Measurements from ENCODE around the gene ABCB11. TPM values are rescaled to one million over a fixed set of nuclear protein-coding genes. Genes with fewer than 3 reads are reported as not detected.

Gene ABCB11
- not detected for polyA plus RNA-seq (2012; ENCODE audit: insufficient read length, low read depth)

DNA sequence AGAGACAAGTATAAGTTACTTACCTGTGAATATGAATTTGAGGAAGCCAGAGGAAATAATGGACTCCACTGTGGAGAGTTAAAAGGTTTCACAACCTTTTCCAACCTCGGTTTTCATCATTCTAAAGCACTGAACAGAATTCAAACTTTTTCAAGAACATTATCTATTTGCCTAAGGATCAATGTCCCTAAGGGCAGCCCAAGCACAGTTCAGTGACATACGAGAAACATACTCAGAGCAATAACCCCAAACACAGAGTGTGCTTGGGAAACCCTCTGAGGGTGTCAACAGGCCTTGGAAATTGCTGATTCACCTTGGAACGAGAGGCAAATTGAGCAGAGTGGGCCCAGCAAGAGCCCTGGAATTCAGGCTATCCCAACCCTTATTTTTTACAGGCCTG, at the start of gene ABCB11:
TSS of gene ABCB11 (minus strand) at position 123 of the 400 bp plus-strand sequence. CDS start 13,199 bp downstream, outside the sequence.
- TF ChIP-seq TAF1 (IDR thresholded peaks at IDR 0.05; ENCODE audit: borderline replicate concordance, insufficient read depth, low read length) = no peak
- TF ChIP-seq FOXP2 (optimal IDR thresholded peaks at IDR 0.05; ENCODE audit: borderline replicate concordance, extremely low read depth, extremely low read length, insufficient read depth) = no peak
- TF ChIP-seq SIN3A (IDR thresholded peaks at IDR 0.05; ENCODE audit: borderline replicate concordance, insufficient read depth, low read length) = no peak
- TF ChIP-seq, protein P1, sequence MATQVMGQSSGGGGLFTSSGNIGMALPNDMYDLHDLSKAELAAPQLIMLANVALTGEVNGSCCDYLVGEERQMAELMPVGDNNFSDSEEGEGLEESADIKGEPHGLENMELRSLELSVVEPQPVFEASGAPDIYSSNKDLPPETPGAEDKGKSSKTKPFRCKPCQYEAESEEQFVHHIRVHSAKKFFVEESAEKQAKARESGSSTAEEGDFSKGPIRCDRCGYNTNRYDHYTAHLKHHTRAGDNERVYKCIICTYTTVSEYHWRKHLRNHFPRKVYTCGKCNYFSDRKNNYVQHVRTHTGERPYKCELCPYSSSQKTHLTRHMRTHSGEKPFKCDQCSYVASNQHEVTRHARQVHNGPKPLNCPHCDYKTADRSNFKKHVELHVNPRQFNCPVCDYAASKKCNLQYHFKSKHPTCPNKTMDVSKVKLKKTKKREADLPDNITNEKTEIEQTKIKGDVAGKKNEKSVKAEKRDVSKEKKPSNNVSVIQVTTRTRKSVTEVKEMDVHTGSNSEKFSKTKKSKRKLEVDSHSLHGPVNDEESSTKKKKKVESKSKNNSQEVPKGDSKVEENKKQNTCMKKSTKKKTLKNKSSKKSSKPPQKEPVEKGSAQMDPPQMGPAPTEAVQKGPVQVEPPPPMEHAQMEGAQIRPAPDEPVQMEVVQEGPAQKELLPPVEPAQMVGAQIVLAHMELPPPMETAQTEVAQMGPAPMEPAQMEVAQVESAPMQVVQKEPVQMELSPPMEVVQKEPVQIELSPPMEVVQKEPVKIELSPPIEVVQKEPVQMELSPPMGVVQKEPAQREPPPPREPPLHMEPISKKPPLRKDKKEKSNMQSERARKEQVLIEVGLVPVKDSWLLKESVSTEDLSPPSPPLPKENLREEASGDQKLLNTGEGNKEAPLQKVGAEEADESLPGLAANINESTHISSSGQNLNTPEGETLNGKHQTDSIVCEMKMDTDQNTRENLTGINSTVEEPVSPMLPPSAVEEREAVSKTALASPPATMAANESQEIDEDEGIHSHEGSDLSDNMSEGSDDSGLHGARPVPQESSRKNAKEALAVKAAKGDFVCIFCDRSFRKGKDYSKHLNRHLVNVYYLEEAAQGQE (IDR thresholded peaks at IDR 0.05; ENCODE audit: insufficient read depth in 1 of 2, low read depth in 2 of 2, low read length in 2 of 2) = no peak

DNA sequence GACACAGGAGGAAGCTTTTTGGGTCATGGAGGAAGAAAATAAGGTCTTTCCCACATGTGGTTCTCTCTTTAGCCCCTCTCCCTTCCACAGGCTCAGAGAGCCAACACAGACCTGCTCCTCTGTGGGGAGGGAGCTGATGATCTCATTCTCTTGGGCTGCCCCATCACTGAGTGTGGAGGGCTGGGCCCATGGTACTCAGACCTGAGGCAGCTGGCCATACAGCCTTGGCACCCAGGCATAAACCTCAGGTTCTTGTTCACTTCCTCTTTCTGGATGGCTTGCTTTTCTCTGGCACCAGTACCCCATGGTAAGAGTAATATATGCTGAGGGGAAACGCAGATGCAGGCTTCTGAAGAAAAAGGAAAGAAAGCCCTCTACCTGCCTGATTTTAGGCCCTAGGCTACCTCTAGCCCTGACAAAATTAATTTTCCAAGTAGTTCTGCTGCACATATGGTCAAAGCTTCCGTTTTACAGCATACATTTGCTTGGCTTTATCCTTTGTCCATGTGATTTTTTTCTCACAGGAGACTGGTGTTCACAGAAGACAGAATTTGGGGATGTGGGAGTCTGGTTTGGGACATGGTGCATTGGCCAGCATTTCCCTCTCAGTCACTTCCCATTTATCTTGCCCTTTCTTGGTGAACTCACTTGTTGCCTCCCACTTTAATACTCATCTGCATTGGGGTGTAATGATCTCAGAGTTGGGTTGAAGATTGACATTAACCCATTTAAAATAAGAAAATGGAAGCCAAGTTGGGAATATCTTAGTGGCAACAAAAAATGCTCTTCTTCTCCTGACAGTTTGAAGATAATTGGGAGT, 49.3 kb upstream of the ABCB11 start:
- TF ChIP-seq POLR2AphosphoS5 (IDR thresholded peaks at IDR 0.05; ENCODE audit: low read depth, low read length) (no peak), TAF1 (IDR thresholded peaks at IDR 0.05; ENCODE audit: borderline replicate concordance, insufficient read depth, low read length) (no peak), FOXP2 (optimal IDR thresholded peaks at IDR 0.05; ENCODE audit: borderline replicate concordance, extremely low read depth, extremely low read length, insufficient read depth) (no peak), SIN3A (IDR thresholded peaks at IDR 0.05; ENCODE audit: borderline replicate concordance, insufficient read depth, low read length) (no peak)
- TF ChIP-seq, protein P1 (IDR thresholded peaks at IDR 0.05; ENCODE audit: insufficient read depth in 1 of 2, low read depth in 2 of 2, low read length in 2 of 2) = no peak

DNA sequence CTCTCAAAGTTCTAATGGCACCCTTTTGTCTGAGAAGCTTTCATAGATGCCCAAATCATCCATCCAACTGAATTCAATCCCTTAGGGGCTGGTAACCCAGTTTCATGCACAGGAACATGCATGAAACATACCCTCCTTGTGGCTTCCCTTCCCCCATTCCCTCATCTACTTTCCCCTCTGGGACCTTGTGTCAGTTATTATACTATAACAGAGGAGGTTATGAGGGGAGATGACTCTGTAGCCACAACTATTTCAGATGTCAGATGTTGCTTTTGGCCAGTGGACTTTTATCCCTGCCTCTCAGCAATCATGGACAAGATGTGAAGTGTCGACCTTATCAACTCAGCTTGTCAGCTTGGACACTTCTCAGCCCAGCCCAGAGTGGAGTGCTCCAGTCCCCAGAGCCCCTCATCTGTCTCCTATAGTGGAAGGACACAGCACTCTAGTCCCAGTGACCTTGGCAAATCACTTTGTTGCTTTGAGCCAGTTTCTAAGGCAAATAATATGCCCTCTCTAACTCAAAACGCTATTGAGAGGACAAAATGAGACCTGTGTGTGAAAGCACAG, 46.6 kb upstream of the ABCB11 start:
- TF ChIP-seq, protein P1 (IDR thresholded peaks at IDR 0.05; ENCODE audit: insufficient read depth in 1 of 2, low read depth in 2 of 2, low read length in 2 of 2) = no peak
- no peak for TF ChIP-seq POLR2AphosphoS5 (IDR thresholded peaks at IDR 0.05; ENCODE audit: low read depth, low read length)
- no peak for TF ChIP-seq TAF1 (IDR thresholded peaks at IDR 0.05; ENCODE audit: borderline replicate concordance, insufficient read depth, low read length)
- TF ChIP-seq FOXP2 (optimal IDR thresholded peaks at IDR 0.05; ENCODE audit: borderline replicate concordance, extremely low read depth, extremely low read length, insufficient read depth) = no peak
- no peak for TF ChIP-seq SIN3A (IDR thresholded peaks at IDR 0.05; ENCODE audit: borderline replicate concordance, insufficient read depth, low read length)

DNA sequence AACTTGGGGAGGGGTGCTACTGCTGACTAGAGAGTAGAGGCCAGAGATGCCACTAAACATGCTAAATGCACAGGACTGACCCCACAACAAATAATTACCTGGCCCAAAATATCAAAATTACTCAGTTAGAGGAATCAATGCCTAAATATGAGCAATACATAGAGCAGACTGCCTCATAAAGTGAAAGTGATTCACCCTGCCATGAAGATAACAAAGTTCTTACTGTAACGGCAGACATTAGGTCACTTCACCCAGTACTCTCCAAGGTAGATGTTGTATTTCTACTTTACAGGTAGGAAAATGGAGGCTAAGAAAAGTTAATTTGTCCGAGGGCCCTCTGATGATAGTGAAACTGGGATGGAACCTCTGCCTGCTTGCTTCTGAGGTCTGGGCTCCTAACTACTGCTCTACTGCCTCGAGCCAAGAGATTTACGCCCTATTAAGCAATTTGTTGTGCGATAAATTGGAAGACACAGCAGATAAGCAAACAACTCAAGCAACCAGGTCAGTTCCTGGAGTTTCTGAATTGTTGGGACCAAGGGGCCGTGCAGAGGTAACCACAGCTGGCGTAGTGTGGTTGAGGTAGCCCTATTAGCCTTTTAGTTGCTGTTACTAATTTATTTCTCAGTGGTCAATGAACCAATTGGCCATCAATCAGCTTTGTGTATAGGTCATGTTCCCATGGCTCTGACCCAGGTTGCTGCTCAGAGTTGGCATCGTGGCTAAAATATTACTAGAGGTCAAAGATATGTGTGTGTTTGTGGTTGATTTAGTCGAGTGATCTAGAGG, 43.0 kb upstream of the ABCB11 start:
- no peak for TF ChIP-seq FOXP2 (optimal IDR thresholded peaks at IDR 0.05; ENCODE audit: borderline replicate concordance, extremely low read depth, extremely low read length, insufficient read depth)
- TF ChIP-seq TAF1 (IDR thresholded peaks at IDR 0.05; ENCODE audit: borderline replicate concordance, insufficient read depth, low read length) = no peak
- TF ChIP-seq, protein P1 (IDR thresholded peaks at IDR 0.05; ENCODE audit: insufficient read depth in 1 of 2, low read depth in 2 of 2, low read length in 2 of 2) = no peak
- no peak for TF ChIP-seq SIN3A (IDR thresholded peaks at IDR 0.05; ENCODE audit: borderline replicate concordance, insufficient read depth, low read length)
- TF ChIP-seq POLR2AphosphoS5 (IDR thresholded peaks at IDR 0.05; ENCODE audit: low read depth, low read length) = no peak
